ENCODE results near the gene APC2. TPM values are rescaled to one million over a fixed set of nuclear protein-coding genes. Genes with fewer than 3 reads are reported as not detected.

The APC2 gene
- total RNA-seq, 2 donors from 2014 or later: 0.38 to 0.57 TPM

DNA sequence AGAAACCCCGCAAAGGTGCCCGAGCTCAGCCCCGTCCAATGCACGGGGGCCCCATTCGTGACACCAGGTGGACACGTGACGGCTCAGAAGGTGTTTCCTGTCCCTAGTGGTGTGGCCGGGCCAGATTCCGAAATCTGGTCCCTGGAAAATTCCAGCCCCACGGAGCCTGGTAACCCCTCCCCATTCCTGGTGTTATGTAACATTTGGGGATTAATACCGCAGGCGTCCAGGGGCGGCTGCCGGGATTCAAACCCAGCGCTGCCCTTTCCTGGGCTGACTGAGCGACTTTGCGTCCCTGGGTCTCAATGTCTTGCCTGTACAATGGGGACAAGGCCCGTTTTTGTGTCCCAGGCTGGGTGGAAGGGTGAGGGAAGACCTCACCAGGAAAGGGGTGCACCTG lies 72.9 kb downstream of the APC2 start:
- Mint-ChIP-seq H3K27me3 (ENCODE audit: insufficient read depth) (peaks cover 75% of the 10 kb centered on the region), H3K4me3 (no peak overlapping the region)

More for the DNA sequence above, 72.9 kb downstream of the APC2 start:
- WGBS, 2 experiments (ENCODE audit: insufficient coverage in 1 of 2, insufficient read length in 1 of 2): 81 to 91% methylated on average over 10 to 18 of the region's 18 CpGs
- H3K36me3 Mint-ChIP-seq (ENCODE audit: low read depth): no peaks in the 10 kb centered on the region
- H3K9me3 ChIP-seq (ENCODE audit: control insufficient read depth, low read length): no peaks in the 10 kb centered on the region
- DNase-seq: no peak
- H3K9me3 Mint-ChIP-seq: no peaks in the 10 kb centered on the region
- no peaks in the 10 kb centered on the region for H3K4me1 ChIP-seq (ENCODE audit: control insufficient read depth, insufficient read depth, low read length)
- H3K27me3 ChIP-seq (ENCODE audit: control insufficient read depth, insufficient read depth, low read length, poor library complexity, severe bottlenecking): peaks cover 57% of the 10 kb centered on the region
- no peak overlapping the region for H3K27ac ChIP-seq (ENCODE audit: low read depth, low read length)
- no peak overlapping the region for H3K27ac Mint-ChIP-seq
- no peak overlapping the region for H3K4me3 ChIP-seq (ENCODE audit: low read length)
- H3K36me3 ChIP-seq (ENCODE audit: control insufficient read depth, insufficient read depth, low read length): no peaks in the 10 kb centered on the region
- H3K4me1 Mint-ChIP-seq: peaks cover 3% of the 10 kb centered on the region
- TF ChIP-seq, protein P1, sequence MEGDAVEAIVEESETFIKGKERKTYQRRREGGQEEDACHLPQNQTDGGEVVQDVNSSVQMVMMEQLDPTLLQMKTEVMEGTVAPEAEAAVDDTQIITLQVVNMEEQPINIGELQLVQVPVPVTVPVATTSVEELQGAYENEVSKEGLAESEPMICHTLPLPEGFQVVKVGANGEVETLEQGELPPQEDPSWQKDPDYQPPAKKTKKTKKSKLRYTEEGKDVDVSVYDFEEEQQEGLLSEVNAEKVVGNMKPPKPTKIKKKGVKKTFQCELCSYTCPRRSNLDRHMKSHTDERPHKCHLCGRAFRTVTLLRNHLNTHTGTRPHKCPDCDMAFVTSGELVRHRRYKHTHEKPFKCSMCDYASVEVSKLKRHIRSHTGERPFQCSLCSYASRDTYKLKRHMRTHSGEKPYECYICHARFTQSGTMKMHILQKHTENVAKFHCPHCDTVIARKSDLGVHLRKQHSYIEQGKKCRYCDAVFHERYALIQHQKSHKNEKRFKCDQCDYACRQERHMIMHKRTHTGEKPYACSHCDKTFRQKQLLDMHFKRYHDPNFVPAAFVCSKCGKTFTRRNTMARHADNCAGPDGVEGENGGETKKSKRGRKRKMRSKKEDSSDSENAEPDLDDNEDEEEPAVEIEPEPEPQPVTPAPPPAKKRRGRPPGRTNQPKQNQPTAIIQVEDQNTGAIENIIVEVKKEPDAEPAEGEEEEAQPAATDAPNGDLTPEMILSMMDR (conservative IDR thresholded peaks at IDR 0.05): no peak
- H3K9ac ChIP-seq (ENCODE audit: extremely low read depth, low read length, poor library complexity, severe bottlenecking): no peak overlapping the region

Other genes with a start within 250 kb of the APC2 start
- gene STK11, start 244.3 kb upstream of the APC2 start, total RNA-seq: 10 to 100 TPM; 78.8 to 81.4 TPM
- 10 to 100 TPM; 21.5 to 28.5 TPM for gene CBARP, start 212.1 kb upstream of the APC2 start, total RNA-seq
- 100 to 1,000 TPM; 144 to 159 TPM for gene ATP5F1D, start 208.4 kb upstream of the APC2 start, total RNA-seq
- 100 to 1,000 TPM; 183 to 185 TPM for gene MIDN, start 201.5 kb upstream of the APC2 start, total RNA-seq
- gene CIRBP, start 180.8 kb upstream of the APC2 start, total RNA-seq: 100 to 1,000 TPM; 282 to 301 TPM
- 10 to 100 TPM; 45.1 to 46.0 TPM for gene FAM174C, start 174.6 kb upstream of the APC2 start, total RNA-seq
- 10 to 100 TPM; 28.6 to 30.7 TPM for gene EFNA2, start 164.2 kb upstream of the APC2 start, total RNA-seq
- 10 to 100 TPM; 57.0 to 62.5 TPM for gene NDUFS7, start 66.2 kb upstream of the APC2 start, total RNA-seq
- gene GAMT, start 48.6 kb upstream of the APC2 start, total RNA-seq: 10 to 100 TPM; 38.4 to 49.6 TPM
- gene DAZAP1, start 42.5 kb upstream of the APC2 start, total RNA-seq: 100 to 1,000 TPM; 154 to 179 TPM
- 1,000 to 10,000 TPM; 1,298 to 1,321 TPM for gene RPS15, start 11.7 kb upstream of the APC2 start, total RNA-seq
- gene C19orf25, start 29.1 kb downstream of the APC2 start, total RNA-seq: 10 to 100 TPM; 40.0 to 51.1 TPM
- 10 to 100 TPM; 25.2 to 31.6 TPM for gene PCSK4, start 40.2 kb downstream of the APC2 start, total RNA-seq
- 10 to 100 TPM; 24.7 to 49.4 TPM for gene REEP6, start 41.1 kb downstream of the APC2 start, total RNA-seq
- 1 to 10 TPM; 4.1 to 4.8 TPM for gene ADAMTSL5, start 62.9 kb downstream of the APC2 start, total RNA-seq
- under 1 TPM in 1 of 2 donors, not detected in 1; 0.48 TPM for gene PLK5, start 74.0 kb downstream of the APC2 start, total RNA-seq
- 100 to 1,000 TPM in 1 of 2 donors, 10 to 100 TPM in 1; 94.1 to 103 TPM for gene MEX3D, start 118.2 kb downstream of the APC2 start, total RNA-seq
- gene MBD3, start 142.7 kb downstream of the APC2 start, total RNA-seq: 100 to 1,000 TPM; 108 TPM
- 100 to 1,000 TPM; 171 to 195 TPM for gene UQCR11, start 155.3 kb downstream of the APC2 start, total RNA-seq
- 100 to 1,000 TPM; 233 to 268 TPM for gene TCF3, start 202.5 kb downstream of the APC2 start, total RNA-seq

Measured in endodermal cell (in vitro differentiated cells).